HEK293 (cell line): ENCODE data around the gene CEMIP2.

ENCODE experiments used
- GLI4 ChIP-seq: fragments of 450-650 bp; formaldehyde crosslinking; IDR thresholded peaks from 2 replicates; pipeline ENCODE4 v1.5.1; 2016; ENCODE audit warnings: missing biosample characterization, missing genetic modification characterization
- MEIS1 ChIP-seq: sonication (generic); formaldehyde crosslinking; IDR thresholded peaks from 2 replicates; pipeline ENCODE4 v1.8.1; 2022; ENCODE audit warnings: missing genetic modification reagents, mild to moderate bottlenecking, borderline replicate concordance
- ZBTB7A ChIP-seq: fragments of 450-650 bp; formaldehyde crosslinking; IDR thresholded peaks from 2 replicates; pipeline ENCODE4 v1.5.1; 2016; ENCODE audit warnings: low read depth, missing biosample characterization, missing genetic modification characterization
- ZFP41 ChIP-seq: fragments of 450-650 bp; formaldehyde crosslinking; IDR thresholded peaks from 2 replicates; pipeline ENCODE4 v1.5.1; 2016; ENCODE audit warnings: missing biosample characterization, missing genetic modification characterization, borderline replicate concordance
- ZNF274 ChIP-seq, 2 experiments: fragments of 200-500 bp in 1 of 2; fragments of 450-650 bp in 1 of 2; sonication (Bioruptor generic) in 1 of 2; formaldehyde crosslinking in 1 of 2; IDR thresholded peaks; 2 replicates each; pipeline versions ENCODE4 v1.5.1 to v1.6.1; 2014 to 2016; ENCODE audit warnings: borderline replicate concordance in 1 of 2, inconsistent platforms in 1 of 2, low read length in 1 of 2, missing biosample characterization in 1 of 2, missing genetic modification characterization in 1 of 2
- ZNF354C ChIP-seq: fragments of 450-650 bp; formaldehyde crosslinking; IDR thresholded peaks from 2 replicates; pipeline ENCODE4 v1.5.1; 2016; ENCODE audit warnings: missing biosample characterization, missing genetic modification characterization, low read depth, borderline replicate concordance
- ZNF600 ChIP-seq: fragments of 450-650 bp; formaldehyde crosslinking; IDR thresholded peaks from 2 replicates; pipeline ENCODE4 v1.5.1; 2016; ENCODE audit warnings: missing biosample characterization, missing genetic modification characterization
- TF ChIP-seq, protein P1 (sequence below): fragments of 450-650 bp; formaldehyde crosslinking; IDR thresholded peaks from 2 replicates; pipeline ENCODE4 v1.5.1; 2016; ENCODE audit warnings: missing biosample characterization, missing genetic modification characterization
- TF ChIP-seq, protein P2 (sequence below): fragments of 450-650 bp; formaldehyde crosslinking; IDR thresholded peaks from 2 replicates; pipeline ENCODE4 v1.5.1; 2016; ENCODE audit warnings: missing biosample characterization, missing genetic modification characterization

DNA sequence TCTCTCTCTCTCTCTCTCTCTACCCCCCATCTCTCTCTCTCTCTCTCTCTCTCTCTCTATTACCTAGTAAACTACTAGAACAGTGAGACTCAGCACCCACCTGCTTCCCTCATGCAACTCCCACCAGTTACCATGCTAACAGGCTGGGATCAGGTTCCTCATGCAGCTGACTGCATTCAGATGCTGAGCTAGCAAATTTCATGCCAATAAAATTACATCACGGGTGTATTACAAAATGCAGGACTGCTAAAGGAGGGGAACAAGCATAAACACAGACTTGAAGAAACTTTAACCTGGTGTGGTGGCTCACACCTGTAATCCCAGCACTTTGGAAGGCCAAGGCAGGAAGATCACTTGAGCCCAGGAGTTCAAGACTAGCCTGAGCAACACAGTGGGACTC is 76.0 kb downstream of the CEMIP2 start:
- TF ChIP-seq, protein P1, sequence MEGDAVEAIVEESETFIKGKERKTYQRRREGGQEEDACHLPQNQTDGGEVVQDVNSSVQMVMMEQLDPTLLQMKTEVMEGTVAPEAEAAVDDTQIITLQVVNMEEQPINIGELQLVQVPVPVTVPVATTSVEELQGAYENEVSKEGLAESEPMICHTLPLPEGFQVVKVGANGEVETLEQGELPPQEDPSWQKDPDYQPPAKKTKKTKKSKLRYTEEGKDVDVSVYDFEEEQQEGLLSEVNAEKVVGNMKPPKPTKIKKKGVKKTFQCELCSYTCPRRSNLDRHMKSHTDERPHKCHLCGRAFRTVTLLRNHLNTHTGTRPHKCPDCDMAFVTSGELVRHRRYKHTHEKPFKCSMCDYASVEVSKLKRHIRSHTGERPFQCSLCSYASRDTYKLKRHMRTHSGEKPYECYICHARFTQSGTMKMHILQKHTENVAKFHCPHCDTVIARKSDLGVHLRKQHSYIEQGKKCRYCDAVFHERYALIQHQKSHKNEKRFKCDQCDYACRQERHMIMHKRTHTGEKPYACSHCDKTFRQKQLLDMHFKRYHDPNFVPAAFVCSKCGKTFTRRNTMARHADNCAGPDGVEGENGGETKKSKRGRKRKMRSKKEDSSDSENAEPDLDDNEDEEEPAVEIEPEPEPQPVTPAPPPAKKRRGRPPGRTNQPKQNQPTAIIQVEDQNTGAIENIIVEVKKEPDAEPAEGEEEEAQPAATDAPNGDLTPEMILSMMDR (tag by site-specific recombination) = no peak
- no peak for TF ChIP-seq ZNF354C (tag by site-specific recombination)
- no peak for TF ChIP-seq ZBTB7A (tag by site-specific recombination)
- TF ChIP-seq GLI4 (tag by site-specific recombination) = no peak
- TF ChIP-seq MEIS1 (CRISPR knock-in tag) = no peak
- no peak for TF ChIP-seq ZNF274 (IDR thresholded peaks at IDR 0.05; ENCODE audit: low read length)
- no peak for TF ChIP-seq ZNF274 (tag by site-specific recombination; IDR thresholded peaks at IDR 0.05; ENCODE audit: borderline replicate concordance)
- TF ChIP-seq, protein P2, sequence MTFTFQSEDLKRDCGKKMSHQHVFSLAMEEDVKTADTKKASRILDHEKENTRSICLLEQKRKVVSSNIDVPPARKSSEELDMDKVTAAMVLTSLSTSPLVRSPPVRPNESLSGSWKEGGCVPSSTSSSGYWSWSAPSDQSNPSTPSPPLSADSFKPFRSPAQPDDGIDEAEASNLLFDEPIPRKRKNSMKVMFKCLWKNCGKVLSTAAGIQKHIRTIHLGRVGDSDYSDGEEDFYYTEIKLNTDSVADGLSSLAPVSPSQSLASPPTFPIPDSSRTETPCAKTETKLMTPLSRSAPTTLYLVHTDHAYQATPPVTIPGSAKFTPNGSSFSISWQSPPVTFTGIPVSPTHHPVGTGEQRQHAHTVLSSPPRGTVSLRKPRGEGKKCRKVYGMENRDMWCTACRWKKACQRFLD = no peak
- TF ChIP-seq ZFP41 (tag by site-specific recombination) = no peak
- TF ChIP-seq ZNF600 = no peak
